Measurements from ENCODE around the gene PTP4A1.
"Not testable (repeated sequence)": the region's sequence is repeated elsewhere in the genome, so short reads cannot be mapped to it uniquely, and the experiment has no call there.

Gene PTP4A1

DNA sequence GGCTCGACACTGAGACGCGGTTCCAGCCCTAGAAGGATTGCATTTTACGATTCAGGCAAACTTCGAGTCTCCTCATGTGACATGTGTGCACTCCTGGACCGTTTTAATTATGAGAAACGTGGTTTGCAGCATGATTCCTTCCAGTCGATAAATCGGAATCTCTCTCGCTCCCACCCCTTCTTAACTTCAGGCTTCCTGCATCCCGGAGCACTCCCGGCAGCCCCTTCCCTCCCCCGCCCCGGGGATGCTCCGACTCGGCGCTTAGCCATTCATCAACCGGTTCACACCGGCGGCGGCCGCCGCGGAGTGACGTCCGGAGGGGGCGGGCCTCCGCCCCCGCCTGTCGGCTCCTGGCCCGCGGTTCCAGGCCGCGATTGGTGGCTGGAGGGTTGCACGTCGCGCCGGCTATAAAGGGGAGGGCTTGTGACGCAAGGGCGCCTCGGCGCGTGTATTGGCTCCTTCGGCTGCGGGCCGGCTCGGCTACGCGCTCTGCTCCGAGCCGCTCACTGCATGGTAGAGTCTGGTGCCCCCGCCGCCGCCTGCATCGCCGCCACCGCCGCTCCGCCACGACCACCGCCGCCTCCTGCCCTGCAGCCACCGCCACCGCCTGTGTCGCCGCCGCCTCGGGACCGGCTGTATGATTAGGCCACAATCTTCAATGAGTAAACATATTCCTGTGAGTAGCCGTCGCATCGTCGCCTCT is at the start of gene PTP4A1, which contains the start of gene LOC128125822:
Gene PTP4A1 (plus strand): TSS at position 437 of the 703 bp plus-strand sequence. CDS start 4,401 bp downstream, outside the sequence.
Gene LOC128125822 (plus strand): TSS at position 437 of the 703 bp plus-strand sequence.
- DNase-seq, result peak; percentile 97

GRCh38 chr6:63522911-63523287 is 49.4 kb upstream of the PTP4A1 start:
- not testable (repeated sequence) for DNase-seq

DNA sequence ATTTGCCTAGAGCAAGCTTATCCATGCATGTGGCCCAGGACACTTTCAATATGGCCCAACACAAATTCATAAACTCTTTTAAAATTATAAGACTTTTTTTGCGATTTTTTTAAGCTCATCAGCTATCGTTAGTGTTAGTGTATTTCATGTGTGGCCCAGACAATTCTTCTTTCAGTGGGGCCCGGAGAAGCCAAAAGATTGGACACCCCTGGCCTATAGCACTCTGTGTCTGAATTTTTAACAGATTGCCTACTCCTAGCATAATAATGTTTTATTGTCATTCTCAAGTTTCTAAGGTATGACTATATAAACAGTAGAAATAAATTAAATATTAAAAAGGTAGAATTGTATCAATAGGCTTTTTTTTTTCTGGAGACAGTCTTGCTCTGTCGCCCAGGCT is 48.6 kb upstream of the PTP4A1 start:
- DNase-seq, result no peak

GRCh38 chr6:63525186-63525878 is 46.9 kb upstream of the PTP4A1 start:
- no peak for DNase-seq

DNA sequence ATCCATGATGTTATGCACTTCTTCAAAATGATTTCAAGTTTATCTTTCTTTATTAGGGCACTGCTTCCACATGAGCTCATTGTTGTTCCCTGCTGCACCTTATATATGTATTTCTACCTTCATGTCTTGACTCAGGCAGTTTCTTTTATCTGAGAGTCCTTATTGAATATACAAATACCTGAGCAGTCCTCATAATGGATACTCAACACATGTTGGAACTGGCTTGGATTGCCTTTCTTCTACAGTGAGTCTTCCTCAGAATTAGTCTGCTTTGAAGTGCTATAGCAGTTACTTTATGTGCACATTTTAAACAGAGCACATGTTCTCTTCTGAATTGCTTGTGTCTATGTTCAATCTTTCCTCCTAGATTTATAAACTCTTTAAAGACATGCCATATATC is 45.3 kb upstream of the PTP4A1 start:
- no peak for DNase-seq

- no peak for DNase-seq
Measured at GRCh38 chr6:63527658-63528514, 44.4 kb upstream of the PTP4A1 start.

GRCh38 chr6:63529498-63529897 is 42.8 kb upstream of the PTP4A1 start:
- DNase-seq, result no peak

- DNase-seq, result no peak
Measured at GRCh38 chr6:63530182-63530581, 42.1 kb upstream of the PTP4A1 start.

DNA sequence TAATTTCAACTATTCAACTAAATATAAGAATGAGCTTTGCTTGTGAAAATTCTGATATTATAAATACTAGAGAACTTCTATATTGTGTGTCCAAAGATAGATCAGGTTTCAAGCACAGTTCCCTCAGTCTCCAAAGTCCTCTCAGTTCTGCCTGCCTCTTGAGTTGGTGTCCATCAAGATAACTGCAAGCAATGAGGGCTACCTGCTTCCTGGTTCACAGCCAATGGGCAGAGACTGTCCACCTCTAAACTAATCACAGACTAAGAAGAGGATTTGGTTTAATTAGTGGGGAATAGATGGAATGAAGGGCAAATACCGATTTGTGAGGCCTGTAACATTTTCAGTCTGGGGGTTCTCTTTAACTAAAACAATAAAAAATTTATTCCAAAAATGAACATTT is 41.3 kb upstream of the PTP4A1 start:
- DNase-seq, result no peak

GRCh38 chr6:63533026-63533425 is 39.3 kb upstream of the PTP4A1 start:
- DNase-seq, result no peak

- DNase-seq, result no peak
Measured at GRCh38 chr6:63533952-63534351, 38.3 kb upstream of the PTP4A1 start.

DNA sequence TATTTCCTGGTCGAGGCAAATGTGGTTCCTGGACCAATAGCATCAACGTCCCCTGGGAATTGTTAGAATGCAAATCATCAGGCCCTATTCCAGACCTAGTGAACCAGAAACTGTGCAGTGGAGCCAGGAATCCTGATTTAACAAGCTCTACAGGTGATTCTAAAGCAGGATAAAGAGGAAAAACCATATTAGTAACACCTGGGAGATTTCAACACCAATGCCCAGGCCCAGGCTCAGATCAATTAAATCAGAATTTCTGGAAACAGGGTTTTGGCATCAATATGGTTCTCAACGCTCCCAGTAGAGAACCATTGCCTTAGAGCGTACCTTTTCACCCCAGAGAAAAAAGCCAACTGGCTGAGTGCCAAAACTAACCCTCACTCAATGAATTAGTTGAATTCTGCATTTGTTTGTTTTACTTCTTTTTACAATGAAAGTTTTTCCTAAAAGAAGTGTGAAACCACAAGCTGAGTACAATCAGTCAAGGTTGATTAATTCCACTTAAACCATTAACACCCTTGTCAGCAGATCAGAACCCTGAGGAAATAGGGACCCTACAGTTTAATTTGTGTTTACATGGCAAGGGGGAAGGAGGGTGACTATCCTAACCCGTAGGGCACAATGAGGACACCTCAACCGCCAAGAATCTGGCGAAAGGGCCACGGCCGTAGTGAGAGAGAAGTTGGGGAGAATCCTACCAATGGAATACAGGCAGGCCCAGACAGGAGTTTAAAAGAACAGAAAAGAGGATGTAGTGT is 34.9 kb upstream of the PTP4A1 start:
- peak; percentile 29 for DNase-seq

- no peak for DNase-seq
Measured at GRCh38 chr6:63537959-63538300, 34.4 kb upstream of the PTP4A1 start.

DNA sequence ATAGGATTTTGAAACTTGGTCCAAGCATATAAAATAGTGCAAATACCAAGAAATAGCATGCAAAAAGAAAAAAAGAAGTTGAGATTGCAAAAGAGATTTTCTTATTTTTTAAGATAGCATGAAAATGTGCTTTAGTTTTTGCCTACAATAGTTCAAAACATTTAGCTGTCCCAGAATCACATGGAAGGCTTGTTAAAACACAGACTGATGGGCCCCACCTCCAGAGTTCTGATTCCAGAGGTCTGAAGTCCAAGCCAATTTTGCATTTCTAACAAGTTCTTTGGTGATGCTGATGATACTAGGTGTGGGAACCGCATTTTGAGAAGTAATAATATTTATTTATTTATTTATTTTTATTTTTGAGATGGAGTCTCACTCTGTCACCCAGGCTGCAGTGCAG is 33.7 kb upstream of the PTP4A1 start:
- no peak for DNase-seq

DNA sequence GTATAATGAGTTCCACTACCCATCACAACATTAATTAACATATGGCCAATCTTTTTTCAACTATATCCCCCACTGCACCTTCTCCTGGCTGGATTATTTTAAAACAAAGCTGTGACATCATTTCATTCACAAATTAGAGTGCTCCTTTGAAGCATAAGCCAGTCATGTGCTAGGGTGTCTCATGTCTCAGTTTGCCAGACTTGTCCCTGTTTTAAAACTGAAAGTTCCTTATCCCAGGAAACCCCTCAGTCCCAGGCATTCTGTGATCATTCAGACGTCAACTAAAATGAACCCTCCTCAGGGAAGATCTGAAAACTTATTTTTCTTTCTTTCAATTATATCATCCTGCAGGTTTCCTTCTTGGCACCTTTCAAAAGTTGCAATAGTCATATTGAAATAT is 29.3 kb upstream of the PTP4A1 start:
- DNase-seq, result no peak

- DNase-seq, result no peak
Measured at GRCh38 chr6:63543982-63544381, 28.3 kb upstream of the PTP4A1 start.

- no peak for DNase-seq
Measured at GRCh38 chr6:63546236-63546635, 26.0 kb upstream of the PTP4A1 start.

- DNase-seq, result no peak
Measured at GRCh38 chr6:63546697-63547096, 25.6 kb upstream of the PTP4A1 start.

DNA sequence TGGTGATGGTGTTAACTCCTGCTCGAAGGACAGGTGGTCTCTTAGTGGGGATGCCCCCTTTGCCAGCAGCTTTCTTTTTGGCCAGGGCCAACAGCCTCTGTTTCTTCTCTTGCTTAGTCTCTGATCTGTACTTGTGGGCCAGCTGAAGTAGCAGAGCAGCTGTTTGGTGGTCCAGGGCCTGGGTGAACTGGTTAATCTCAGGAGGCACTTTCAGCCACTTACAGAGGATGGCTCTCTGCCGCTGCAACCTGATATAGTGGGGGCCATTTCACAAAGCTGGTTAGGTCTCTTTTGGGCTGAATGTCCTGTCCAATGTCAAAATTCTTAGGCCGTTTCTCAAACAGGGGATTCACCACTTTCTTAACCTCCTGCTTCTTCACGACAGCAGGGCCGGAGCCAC is 23.2 kb upstream of the PTP4A1 start:
- no peak for DNase-seq

DNA sequence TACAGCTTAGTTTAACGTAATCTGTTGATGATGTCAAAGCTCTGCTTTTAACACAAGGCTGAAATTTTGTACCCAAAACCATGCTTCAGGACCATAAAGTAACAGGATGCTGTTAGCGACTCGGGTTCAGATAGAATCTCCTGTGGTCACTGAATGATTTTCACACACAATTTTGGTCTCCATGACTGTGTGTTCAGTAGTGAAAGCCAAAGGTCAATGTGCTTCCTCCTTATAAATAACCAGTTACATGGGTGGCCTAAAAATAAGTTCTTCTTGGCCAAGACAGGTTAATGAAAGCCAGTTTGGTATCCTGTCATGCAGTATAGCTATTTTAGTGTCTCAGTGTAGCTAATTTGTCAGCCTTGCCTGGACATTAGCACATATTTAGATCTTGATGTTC is 19.1 kb upstream of the PTP4A1 start:
- DNase-seq, result no peak

GRCh38 chr6:63553900-63554299 is 18.4 kb upstream of the PTP4A1 start:
- DNase-seq, result no peak

DNA sequence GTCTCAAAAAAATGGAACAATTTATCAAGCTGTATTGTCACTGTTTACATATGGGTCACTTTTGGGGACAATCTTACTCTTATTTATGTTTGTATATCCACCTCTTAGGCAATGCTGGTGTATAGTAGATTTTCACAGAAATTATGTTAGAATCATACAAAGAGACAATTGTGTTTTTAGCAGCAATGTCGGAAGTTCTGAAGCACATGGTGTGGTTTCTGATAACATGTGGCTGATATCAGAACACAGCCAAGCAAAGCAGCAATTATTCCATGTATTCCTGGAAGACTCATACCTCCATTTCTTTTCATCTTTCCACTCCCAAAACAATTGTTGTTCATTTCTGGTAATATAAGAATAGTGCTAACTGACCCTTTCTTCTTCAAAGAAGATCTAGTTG is 17.5 kb upstream of the PTP4A1 start:
- no peak for DNase-seq

- no peak for DNase-seq
Measured at GRCh38 chr6:63556369-63556768, 15.9 kb upstream of the PTP4A1 start.

Data from NCI-H146 (cell line).